ENCODE data around the gene FHIP1A. TPM values are rescaled to one million over a fixed set of nuclear protein-coding genes. Genes with fewer than 3 reads are reported as not detected.

Gene FHIP1A
- total and polyA plus RNA-seq, 2 of the 8 experiments (the other 6 are each of a cell fraction or from before 2014, with no cell fraction given), result 17.9 to 75.2 TPM

DNA sequence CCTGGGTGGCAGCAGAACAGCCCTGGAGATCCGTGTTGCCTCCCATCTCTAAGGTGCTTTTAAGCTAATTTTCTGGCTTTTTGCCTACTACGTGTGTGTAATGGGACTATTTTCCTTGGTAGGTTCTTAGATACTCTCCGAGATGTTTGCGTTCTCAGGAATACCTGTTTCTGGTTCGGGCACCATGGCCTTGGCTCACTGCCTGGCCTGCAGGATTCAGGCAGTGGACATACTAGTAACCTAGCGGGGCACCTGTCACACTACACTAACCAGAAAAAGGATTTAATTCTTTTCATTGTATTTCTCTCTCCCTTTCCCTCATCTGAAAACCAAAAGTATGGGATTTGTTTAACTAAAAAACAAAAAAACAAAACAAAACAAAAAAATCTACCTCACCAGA lies 29.2 kb downstream of the FHIP1A start:
- no peaks in the 10 kb centered on the region for H3K36me3 ChIP-seq (ENCODE audit: control insufficient read depth in 2 of 4, insufficient read depth in 4 of 4, low read length in 3 of 4)
- H3K27me3 ChIP-seq (replicated peaks in 1 of 4; ENCODE audit: control insufficient read depth in 3 of 4, extremely low read depth in 1 of 4, insufficient read depth in 3 of 4, low read length in 3 of 4), result no peaks in the 10 kb centered on the region
- H2BK5ac ChIP-seq (ENCODE audit: low read depth, low read length), result no peak overlapping the region
- H2AFZ ChIP-seq (ENCODE audit: low read length), result no peak overlapping the region
- 98% methylated on average over 6 of the region's 6 CpGs; no CpG with 5 or more reads in 1 of the 2 experiments for WGBS, 2 experiments (ENCODE audit: extremely low coverage in 1 of 2, insufficient coverage in 1 of 2, insufficient read length in 1 of 2, insufficient replicate concordance in 2 of 2, low coverage in 1 of 2, low lambda C conversion rate in 2 of 2, missing lambda C conversion rate in 1 of 2)
- H3K23me2 ChIP-seq (ENCODE audit: low read depth, low read length), result no peaks in the 10 kb centered on the region
- POLR2A ChIA-PET (ENCODE audit: partially characterized antibody), result interaction anchor here (1.1 kb wide), 1 partner anchor 30 kb away, joined by 3 read pairs; no protein-coding TSS in a partner anchor
- no peak overlapping the region for H3K4ac ChIP-seq (replicated peaks; ENCODE audit: insufficient read length, low read depth, low read length)
- no peak overlapping the region for H3K27ac ChIP-seq (ENCODE audit: low read depth, low read length)
- H4K8ac ChIP-seq (ENCODE audit: extremely low read depth, insufficient read depth, low read length), result no peak overlapping the region
- CTCF ChIA-PET (ENCODE audit: partially characterized antibody), result interaction anchor here (1.4 kb wide), 1 partner anchor 28 kb away, joined by 4 read pairs; no protein-coding TSS in a partner anchor
- FAIRE-seq (no peak), DNase-seq (ENCODE audit: low read depth in 1 of 2, low spot score in 2 of 2) (no peak)
- H4K20me1 ChIP-seq (replicated peaks in 1 of 2; ENCODE audit: control insufficient read depth in 1 of 2, insufficient read depth in 2 of 2, low read length in 2 of 2), result no peaks in the 10 kb centered on the region
- no peak overlapping the region for H4K91ac ChIP-seq (replicated peaks; ENCODE audit: insufficient read length, low read length)
- no peak overlapping the region for H2BK12ac ChIP-seq (ENCODE audit: low read depth, low read length)
- no peak overlapping the region for H3K4me2 ChIP-seq (ENCODE audit: insufficient read depth in 1 of 2, low read depth in 2 of 2, low read length in 2 of 2)
- no peak overlapping the region for H3K23ac ChIP-seq (ENCODE audit: insufficient read length)
- no peak overlapping the region for H2BK15ac ChIP-seq (ENCODE audit: low read length)
- H3K9ac ChIP-seq (replicated peaks in 1 of 4; ENCODE audit: extremely low read depth in 1 of 4, low read depth in 3 of 4, low read length in 3 of 4), result no peak overlapping the region
- H3K56ac ChIP-seq (replicated peaks; ENCODE audit: insufficient read length, low read depth, low read length), result no peak overlapping the region
- H3K9me3 ChIP-seq (ENCODE audit: insufficient read depth in 2 of 2, low read depth in 1 of 2, low read length in 1 of 2), result no peaks in the 10 kb centered on the region
- H3K14ac ChIP-seq (ENCODE audit: insufficient read length), result no peak overlapping the region
- no peak overlapping the region for H3K18ac ChIP-seq (ENCODE audit: extremely low read depth, low read length)
- 0 out of 2 replicates have a peak, but pooled peaks cover 5% of the 10 kb centered on the region for H3K79me1 ChIP-seq (ENCODE audit: low read depth, low read length)
- peaks cover 0 to 7% (median 2%) of the 10 kb centered on the region in 4 experiments; a peak in 4 of 7 replicates for H3K4me1 ChIP-seq (replicated peaks in 1 of 4; ENCODE audit: control insufficient read depth in 3 of 4, insufficient read depth in 4 of 4, low read length in 3 of 4)
- H2AK5ac ChIP-seq (ENCODE audit: low read depth, low read length), result no peak overlapping the region
- H3K4me3 ChIP-seq (ENCODE audit: extremely low read depth in 1 of 4, insufficient read depth in 2 of 4, low read depth in 3 of 4, low read length in 4 of 4), result no peak overlapping the region
- no peak overlapping the region for H2BK20ac ChIP-seq (ENCODE audit: low read length)
- peaks cover 0 to 81% of the 10 kb centered on the region in 2 experiments; a peak in 3 of 4 replicates for H3K79me2 ChIP-seq (ENCODE audit: control insufficient read depth in 1 of 2, insufficient read depth in 2 of 2, low read length in 2 of 2)
- H2BK120ac ChIP-seq (replicated peaks; ENCODE audit: low read depth, low read length), result no peak overlapping the region
- no peak overlapping the region for H4K5ac ChIP-seq (ENCODE audit: insufficient read length, low read depth, low read length)
- TF ChIP-seq GTF2F1 (IDR thresholded peaks at IDR 0.05; ENCODE audit: borderline replicate concordance, low read depth, low read length), result no peak

Data from H1 (cell line).